Fibroblast of villous mesenchyme (primary cell): ENCODE results near the gene MOB3C. TPM values are rescaled to one million over a fixed set of nuclear protein-coding genes. Genes with fewer than 3 reads are reported as not detected.
A peak's percentile ranks its signal among the peaks of the same experiment; 100 is the strongest.

Source experiments
- DNase-seq: peaks from one replicate; pipeline ENCODE4 v3.0.0-alpha.2; 2010; ENCODE audit warnings: low read depth
- H3K4me3 ChIP-seq: 2 replicates; pipeline ENCODE4 v1.5.1; 2011; ENCODE audit warnings: low read depth, mild to moderate bottlenecking, low read length
- CTCF ChIP-seq: IDR thresholded peaks from 2 replicates; pipeline ENCODE4 v1.5.1; 2012; ENCODE audit warnings: low read depth, mild to moderate bottlenecking, low read length; ENCODE audit not compliant: insufficient read depth
- total RNA-seq: library from RNA; depleted of rRNA; stranded (reverse); fragments of >200 nt; gene quantifications from 2 replicates; pipeline ENCODE4 v1.2.3, GENCODE V29; 2012

The MOB3C gene
- total RNA-seq, 1 donor = 8.6 TPM

- DNase-seq = no peak
- no peak overlapping the region for H3K4me3 ChIP-seq
- no peak for TF ChIP-seq CTCF
Measured at GRCh38 chr1:46606255-46606965, 10.2 kb downstream of the MOB3C start.

- no peak for DNase-seq
- H3K4me3 ChIP-seq = no peak overlapping the region
- TF ChIP-seq CTCF = no peak
Measured at GRCh38 chr1:46605232-46605631, 11.4 kb downstream of the MOB3C start.

GRCh38 chr1:46603858-46604549 lies 12.6 kb downstream of the MOB3C start, which contains the start of gene MKNK1:
MKNK1 (minus strand) TSS chr1:46604268; CDS start chr1:46583327, 20,941 bp downstream.
- peak within 1 kb of the TSS; percentile 81 for H3K4me3 ChIP-seq
- peak; percentile 94 for DNase-seq
- TF ChIP-seq CTCF = peak; percentile 31

- no peak for DNase-seq
- TF ChIP-seq CTCF = no peak
- H3K4me3 ChIP-seq = peak overlapping the region; percentile 81
Measured at GRCh38 chr1:46603481-46603857, 13.1 kb downstream of the MOB3C start.

- TF ChIP-seq CTCF = no peak
- DNase-seq = no peak
- no peak overlapping the region for H3K4me3 ChIP-seq
Measured at GRCh38 chr1:46601257-46602007, 15.2 kb downstream of the MOB3C start.

- no peak for DNase-seq
- H3K4me3 ChIP-seq = no peak overlapping the region
Measured at GRCh38 chr1:46599059-46599970, 17.3 kb downstream of the MOB3C start.

More at GRCh38 chr1:46599059-46599970, 17.3 kb downstream of the MOB3C start:
- TF ChIP-seq CTCF = no peak
